ENCODE results near the gene TMEM41A.

The TMEM41A gene

GRCh38 chr3:185498503-185499396 lies at the start of gene TMEM41A:
TMEM41A (minus strand) TSS chr3:185499035; CDS start chr3:185498961, 74 bp downstream.
- peak; percentile 92 for DNase-seq (ENCODE audit: low spot score)

DNA sequence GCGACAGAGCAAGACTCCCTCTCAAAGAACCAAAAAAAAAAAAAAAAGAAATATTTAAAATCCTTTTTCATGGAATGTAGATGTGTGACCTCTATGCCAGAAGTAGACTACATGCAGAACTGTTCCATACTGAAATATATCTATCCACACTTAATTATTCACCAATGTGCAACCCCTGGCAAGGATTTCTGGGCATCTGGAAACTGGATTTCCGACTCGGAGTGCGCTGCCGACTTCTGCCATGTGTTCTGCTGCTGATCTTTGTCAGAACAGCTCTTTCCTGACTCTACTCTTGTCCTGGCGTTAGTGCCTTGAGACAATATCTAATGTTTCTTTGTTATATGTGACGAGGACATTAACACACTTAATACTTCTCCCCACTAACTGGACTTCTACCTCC lies 41.9 kb upstream of the TMEM41A start:
- no peak for DNase-seq (ENCODE audit: low spot score)

GRCh38 chr3:185539934-185540333 lies 41.1 kb upstream of the TMEM41A start:
- no peak for DNase-seq (ENCODE audit: low spot score)

GRCh38 chr3:185537369-185537970 lies 38.6 kb upstream of the TMEM41A start:
- DNase-seq (ENCODE audit: low spot score): peak; percentile 82

GRCh38 chr3:185534511-185534910 lies 35.7 kb upstream of the TMEM41A start:
- no peak for DNase-seq (ENCODE audit: low spot score)

DNA sequence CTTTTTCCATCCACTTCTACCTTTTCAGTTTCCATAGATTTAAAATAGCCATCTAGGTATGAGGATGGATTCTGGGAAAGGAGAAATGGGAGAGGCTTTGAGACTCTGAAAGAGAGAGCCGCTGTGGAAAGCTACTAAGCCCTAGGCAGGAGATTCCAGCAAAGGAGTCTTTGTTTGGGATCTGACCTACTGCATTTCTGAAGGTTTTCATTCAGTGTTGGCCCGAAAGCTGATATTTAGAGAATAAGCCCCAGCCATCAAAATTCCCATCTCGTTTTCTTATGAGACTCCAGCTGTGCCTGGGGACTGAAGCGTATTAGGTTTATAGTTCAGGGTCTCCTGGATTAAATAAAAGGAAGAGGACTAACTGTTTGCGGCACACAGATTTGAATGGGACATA lies 34.1 kb upstream of the TMEM41A start:
- no peak for DNase-seq (ENCODE audit: low spot score)

DNA sequence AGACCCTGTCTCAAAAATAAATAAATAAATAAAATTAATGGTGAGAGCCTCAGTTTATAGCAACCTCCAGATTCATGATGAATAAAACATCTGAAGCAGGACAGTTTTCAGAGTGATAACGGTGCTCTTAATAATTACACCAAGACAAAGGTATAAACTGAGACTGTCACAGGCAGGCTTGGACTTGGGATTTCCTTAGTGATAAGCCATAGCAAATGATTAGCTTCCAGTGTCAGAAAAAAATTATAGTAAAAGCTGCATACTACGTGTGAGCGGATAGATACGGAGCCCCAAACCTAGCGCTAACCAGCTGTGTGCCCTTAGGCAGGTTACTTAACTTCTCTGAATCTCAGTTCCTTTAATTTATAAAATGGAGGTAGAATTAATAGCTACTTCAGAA lies 32.0 kb upstream of the TMEM41A start:
- DNase-seq (ENCODE audit: low spot score): no peak

- DNase-seq (ENCODE audit: low spot score): no peak
These were observed 29.7 kb upstream of the TMEM41A start for GRCh38 chr3:185528532-185528931.

DNA sequence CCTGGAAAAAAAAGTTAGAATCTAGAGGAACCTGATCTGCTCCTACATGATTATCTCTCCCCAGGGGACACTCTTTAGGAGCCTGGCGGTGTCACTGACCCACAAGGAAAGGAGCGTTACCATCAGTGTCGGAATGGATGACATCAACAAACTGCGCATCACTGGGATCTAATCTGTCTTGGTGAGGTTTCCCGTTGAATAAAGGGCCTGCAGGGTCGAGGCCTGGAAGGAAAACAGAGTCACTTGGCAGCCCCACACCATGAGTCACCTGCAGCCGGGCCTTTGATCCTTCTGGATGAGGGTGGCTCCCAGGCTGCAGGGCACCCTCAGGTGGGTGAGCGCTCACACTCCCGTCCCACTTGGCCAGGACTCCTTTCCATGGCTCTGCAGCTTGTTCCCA lies 28.5 kb upstream of the TMEM41A start:
- DNase-seq (ENCODE audit: low spot score): no peak

GRCh38 chr3:185526349-185526951 lies 27.6 kb upstream of the TMEM41A start:
- no peak for DNase-seq (ENCODE audit: low spot score)

DNA sequence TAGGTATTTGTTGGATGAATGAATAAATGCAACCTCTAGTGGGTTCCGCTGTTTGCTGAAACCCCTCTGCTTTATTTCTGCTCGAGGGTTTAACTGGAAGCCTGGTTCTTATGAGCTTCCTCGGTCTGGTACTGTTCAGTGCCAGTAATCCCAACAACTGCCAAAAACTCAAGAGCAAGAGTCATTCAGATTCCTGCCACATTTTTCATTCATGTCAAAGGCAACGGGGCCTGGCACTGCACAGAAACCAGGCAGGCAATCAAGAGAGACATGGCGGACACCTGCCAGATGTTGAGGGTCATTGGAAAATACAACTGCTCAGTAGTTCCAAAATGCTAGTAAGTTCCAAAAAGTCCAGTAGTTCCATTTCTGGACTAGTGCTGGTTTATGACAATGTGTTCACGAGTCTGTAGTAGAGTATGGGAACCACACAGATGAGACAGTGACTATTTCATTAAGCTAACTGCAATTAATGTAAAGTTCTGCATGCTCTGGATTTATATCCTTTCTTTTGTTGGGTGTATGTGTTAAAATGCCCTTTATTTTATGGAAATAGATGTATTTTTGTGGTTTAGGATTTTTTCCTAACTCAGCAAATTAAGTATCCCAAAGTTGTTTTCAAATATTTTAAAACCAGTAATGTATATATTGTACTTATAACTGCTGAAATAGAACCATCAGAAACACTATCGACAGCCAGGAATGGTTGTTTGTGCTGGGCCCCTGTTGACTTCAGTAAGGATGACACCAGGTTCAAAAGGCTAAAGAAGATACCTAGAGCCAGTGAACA lies 22.7 kb upstream of the TMEM41A start:
- DNase-seq (ENCODE audit: low spot score): no peak

DNA sequence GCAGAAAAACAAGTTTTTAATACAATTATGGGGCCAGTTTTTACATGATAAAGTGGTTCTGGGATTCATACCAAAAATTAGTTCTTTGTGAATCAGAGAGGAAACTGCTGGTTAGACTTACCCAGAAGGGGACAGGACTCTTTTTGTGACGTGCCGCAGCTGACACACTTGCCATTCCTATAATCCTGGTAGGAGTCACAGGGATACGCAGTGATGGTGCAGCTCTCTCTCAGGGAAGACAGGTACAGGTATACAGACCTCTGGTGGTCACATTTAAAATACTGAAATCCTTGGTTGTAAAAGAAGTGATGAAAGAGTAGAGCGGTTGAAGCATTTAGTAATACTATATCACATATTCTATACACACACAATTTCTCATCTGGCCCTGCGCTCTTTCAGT lies 20.2 kb upstream of the TMEM41A start:
- no peak for DNase-seq (ENCODE audit: low spot score)

GRCh38 chr3:185517387-185518130 lies 18.7 kb upstream of the TMEM41A start:
- no peak for DNase-seq (ENCODE audit: low spot score)

- DNase-seq (ENCODE audit: low spot score): no peak
These were observed 12.9 kb upstream of the TMEM41A start for GRCh38 chr3:185511711-185512110.

GRCh38 chr3:185508335-185508991 lies 9.6 kb upstream of the TMEM41A start:
- DNase-seq (ENCODE audit: low spot score): no peak

GRCh38 chr3:185507883-185508282 lies 9.0 kb upstream of the TMEM41A start:
- DNase-seq (ENCODE audit: low spot score): no peak

DNA sequence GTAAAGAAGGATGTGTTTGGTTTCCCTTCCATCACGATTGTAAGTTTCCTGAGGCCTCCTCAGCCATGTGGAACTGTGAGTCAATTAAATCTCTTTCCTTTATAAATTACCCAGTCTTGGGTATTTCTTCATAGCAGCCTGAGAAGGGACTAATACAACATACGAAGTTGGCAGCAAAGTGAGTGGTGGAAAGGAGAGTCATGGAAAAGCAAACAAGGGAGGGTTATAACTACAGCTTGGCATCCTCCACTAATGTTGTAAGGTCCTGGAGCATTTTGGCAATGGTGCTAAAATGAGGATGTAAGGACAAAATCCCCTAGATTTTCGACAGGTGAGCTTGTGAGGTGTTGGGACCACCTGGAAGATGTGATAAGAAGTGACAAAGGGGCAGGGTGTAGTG lies 5.8 kb upstream of the TMEM41A start:
- no peak for DNase-seq (ENCODE audit: low spot score)

- DNase-seq (ENCODE audit: low spot score): no peak
These were observed 4.7 kb upstream of the TMEM41A start for GRCh38 chr3:185503521-185503920.

- no peak for DNase-seq (ENCODE audit: low spot score)
These were observed 4.2 kb upstream of the TMEM41A start for GRCh38 chr3:185502987-185503386.

DNA sequence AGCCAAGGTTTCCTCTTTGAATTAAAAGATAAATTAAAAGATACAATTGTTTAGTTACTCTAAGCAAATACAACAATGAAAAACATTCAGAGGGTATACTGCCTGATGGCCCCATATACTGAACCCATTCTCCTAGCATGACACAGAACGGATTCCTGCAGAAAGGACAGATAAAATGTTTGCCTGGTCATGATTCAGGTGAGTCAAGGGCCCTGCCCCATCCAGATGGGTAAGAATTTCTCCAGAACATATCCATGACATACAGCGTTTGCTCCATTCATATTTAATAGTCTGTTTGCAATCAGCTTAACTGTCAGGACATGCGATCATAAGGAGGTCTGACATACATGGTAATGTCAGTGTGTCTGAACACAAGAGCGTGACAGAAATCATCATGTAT lies 8.6 kb downstream of the TMEM41A start:
- DNase-seq (ENCODE audit: low spot score): no peak

GRCh38 chr3:185489462-185489861 lies 9.4 kb downstream of the TMEM41A start:
- DNase-seq (ENCODE audit: low spot score): no peak

All from NAMALWA (cell line).